Thyroid gland (tissue), 4 donors: ENCODE data around the gene WASF2.

Source experiments
- POLR2A ChIP-seq, 2 donors: fragments of 450-650 bp; IDR thresholded peaks; one replicate each; pipeline ENCODE4 v1.6.1; 2017; ENCODE audit warnings: antibody characterized with exemption in 2 of 2, mild to moderate bottlenecking in 2 of 2, moderate library complexity in 1 of 2
- TF ChIP-seq, protein P1 (sequence below), 6 experiments: fragments of 200-600 bp in 3 of 6; fragments of 450-650 bp in 3 of 6; sonication (generic) in 3 of 6; IDR thresholded peaks; one replicate each; pipeline ENCODE4 v1.5.1; 2016 to 2019; ENCODE audit warnings: antibody characterized with exemption in 6 of 6, mild to moderate bottlenecking in 2 of 6, inconsistent platforms in 1 of 6, moderate library complexity in 1 of 6

DNA sequence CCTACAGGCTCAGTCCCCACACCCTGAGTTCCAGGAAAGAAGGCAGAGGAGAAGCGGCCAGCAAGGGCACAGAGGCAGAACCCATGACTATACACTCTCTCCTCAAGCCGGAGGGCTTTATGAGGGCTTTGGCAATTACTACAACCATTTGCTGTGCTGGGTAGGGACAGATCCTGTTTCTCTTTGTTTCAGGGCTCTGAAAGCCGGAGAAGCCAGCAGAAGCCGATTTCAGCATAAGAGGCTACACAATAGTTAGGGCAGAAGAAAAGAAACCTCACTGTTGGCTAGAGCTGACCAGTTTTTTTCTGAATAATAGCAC lies 83.6 kb downstream of the WASF2 start:
- no peak for TF ChIP-seq POLR2A (IDR thresholded peaks at IDR 0.05)
- TF ChIP-seq, protein P1, sequence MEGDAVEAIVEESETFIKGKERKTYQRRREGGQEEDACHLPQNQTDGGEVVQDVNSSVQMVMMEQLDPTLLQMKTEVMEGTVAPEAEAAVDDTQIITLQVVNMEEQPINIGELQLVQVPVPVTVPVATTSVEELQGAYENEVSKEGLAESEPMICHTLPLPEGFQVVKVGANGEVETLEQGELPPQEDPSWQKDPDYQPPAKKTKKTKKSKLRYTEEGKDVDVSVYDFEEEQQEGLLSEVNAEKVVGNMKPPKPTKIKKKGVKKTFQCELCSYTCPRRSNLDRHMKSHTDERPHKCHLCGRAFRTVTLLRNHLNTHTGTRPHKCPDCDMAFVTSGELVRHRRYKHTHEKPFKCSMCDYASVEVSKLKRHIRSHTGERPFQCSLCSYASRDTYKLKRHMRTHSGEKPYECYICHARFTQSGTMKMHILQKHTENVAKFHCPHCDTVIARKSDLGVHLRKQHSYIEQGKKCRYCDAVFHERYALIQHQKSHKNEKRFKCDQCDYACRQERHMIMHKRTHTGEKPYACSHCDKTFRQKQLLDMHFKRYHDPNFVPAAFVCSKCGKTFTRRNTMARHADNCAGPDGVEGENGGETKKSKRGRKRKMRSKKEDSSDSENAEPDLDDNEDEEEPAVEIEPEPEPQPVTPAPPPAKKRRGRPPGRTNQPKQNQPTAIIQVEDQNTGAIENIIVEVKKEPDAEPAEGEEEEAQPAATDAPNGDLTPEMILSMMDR (IDR thresholded peaks at IDR 0.05): no peak
